ENCODE measurements around the gene ZDHHC14.
"Not testable (repeated sequence)": the region's sequence is repeated elsewhere in the genome, so short reads cannot be mapped to it uniquely, and the experiment has no call there.

The ZDHHC14 gene

DNA sequence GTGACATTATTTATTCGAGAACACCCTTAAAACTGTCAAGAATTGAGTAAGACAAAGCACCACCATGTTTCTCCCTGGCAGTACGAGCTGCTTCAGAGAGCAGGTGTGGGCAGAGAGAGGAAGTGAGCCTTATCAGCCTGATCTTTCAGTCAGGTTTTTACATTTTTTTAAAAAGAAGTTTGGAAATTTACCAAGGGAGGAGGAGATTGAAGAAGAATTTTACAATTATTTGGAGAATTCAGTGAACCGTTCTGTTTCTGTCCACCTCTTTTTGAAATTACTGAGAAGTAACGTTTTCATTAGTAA lies 75.5 kb downstream of the ZDHHC14 start:
- H3K4me3 ChIP-seq (ENCODE audit: low read length): no peak overlapping the region
- peak; percentile 71 for DNase-seq (ENCODE audit: low read depth, low spot score)

DNA sequence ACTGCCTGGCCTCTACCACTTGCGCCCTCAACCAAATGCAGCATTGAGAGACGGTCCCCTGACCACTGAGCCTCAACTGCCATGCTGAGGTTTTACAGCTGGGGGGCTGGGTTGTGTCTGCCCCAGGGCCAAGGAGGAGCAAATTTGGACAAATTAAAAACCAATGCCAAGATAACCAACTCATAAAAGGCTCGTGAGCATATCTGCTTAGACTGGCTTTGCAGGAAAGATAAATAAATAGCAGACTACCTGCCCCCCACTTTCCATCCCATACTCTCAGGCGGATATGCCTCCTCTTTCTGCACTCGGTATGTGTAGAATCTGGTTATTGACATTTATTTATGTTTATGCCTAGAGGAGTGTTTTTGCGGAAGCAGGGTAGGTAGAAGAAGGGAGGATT lies 76.8 kb downstream of the ZDHHC14 start:
- no peak for DNase-seq (ENCODE audit: low read depth, low spot score)
- H3K4me3 ChIP-seq (ENCODE audit: low read length): no peak overlapping the region

DNA sequence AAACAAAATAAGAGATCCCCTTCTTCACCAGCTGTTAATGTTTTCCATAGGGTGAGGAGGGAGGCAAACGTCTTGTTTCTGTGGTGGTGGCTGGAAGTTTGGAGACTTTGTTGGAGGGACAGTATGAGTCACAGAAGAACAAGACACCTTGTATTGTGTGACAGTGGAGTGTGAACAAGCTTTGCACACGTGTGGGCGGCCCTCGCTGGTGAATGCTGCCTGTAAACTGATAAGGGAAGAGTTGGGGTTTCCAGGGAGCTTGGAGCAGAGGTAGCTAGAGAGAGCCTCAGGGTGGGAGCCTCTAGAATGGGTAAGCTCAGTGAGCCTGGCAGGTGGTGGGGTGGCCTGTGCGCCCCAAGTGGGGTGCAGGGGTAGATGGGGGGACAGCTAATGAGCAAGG lies 78.3 kb downstream of the ZDHHC14 start:
- no peak for DNase-seq (ENCODE audit: low read depth, low spot score)
- H3K4me3 ChIP-seq (ENCODE audit: low read length): no peak overlapping the region

DNA sequence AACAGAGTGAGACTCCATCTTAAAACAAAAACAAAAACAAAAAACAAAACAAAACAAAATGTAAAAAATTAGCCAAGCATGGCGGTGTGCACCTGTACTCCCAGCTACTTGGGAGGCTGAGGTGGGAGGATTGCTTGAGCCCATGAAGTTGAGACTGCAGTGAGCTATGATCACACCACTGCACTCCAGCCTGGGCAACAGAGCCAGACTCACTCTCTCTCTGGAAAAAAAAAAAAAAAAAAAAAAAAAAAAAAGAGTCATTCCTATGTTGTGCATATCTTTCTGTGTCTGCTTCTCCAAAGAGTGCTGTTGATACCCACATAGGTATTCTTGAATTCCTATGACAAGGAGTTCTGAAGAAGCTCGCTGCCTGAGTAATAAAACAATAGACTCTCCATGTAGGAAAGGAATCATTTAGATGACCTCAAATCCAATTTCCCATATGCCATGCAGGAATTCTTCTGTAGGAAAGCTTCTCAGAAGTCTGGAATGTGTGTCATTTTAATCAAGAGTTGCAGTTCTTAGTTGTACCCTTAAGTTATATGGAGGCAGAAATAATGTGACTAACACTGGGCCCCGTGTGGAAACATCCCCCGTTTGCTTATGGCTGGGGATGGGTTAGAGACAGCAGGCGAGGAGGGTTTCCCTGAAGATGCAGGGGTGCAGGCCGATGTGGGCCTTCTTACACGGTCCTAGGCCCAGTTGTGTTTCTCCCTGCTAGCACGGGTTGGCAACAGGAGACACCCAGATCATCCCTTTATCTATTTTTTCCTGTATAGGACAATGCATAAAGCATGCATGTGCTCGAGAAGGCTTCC lies 79.4 kb downstream of the ZDHHC14 start:
- H3K4me3 ChIP-seq (ENCODE audit: low read length): no peak overlapping the region
- no peak for DNase-seq (ENCODE audit: low read depth, low spot score)

DNA sequence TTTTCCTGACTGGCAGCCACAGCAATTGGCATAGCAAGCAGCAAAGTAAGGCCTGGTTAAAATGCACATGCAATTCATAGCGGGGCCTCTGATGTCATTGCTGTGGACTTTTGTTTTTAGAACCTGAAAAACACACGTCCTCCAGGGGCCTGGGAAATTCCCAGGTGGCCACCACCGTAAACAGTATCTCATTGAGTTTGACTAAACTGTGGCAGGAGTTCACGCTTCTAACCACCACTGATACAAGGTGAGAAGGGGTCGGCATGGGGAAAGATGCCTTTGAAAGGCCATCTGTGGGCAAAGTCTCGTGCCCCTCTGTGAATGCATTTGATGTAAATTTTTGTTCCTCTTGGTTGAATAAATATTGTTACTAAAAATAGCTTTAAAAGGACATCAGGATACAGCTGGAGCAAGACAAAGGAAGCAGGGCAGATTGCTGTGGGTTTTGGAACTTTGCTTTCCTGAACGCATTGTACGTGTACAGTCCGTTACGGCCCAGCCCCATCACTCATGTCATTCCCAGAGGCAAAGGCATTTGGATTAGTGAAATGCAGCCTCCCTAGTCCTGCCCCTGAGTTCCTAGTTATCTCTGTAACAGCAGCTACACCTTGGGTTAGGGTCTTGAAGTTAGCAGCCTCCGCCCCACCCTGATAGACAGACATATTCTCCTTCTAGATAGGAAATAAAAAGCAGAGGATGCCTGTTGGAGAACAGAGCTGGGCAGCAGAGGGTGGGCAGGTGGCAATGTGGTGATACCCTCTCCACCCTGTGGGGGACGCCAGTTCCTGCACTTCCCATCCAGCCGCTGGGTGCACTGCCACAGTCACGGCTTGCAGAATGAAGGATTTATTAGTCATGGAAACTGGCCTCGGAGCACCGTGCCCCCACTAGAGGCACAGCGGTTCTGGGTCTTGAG lies 80.3 kb downstream of the ZDHHC14 start:
- H3K4me3 ChIP-seq (ENCODE audit: low read length): no peak overlapping the region
- DNase-seq (ENCODE audit: low read depth, low spot score): no peak

DNA sequence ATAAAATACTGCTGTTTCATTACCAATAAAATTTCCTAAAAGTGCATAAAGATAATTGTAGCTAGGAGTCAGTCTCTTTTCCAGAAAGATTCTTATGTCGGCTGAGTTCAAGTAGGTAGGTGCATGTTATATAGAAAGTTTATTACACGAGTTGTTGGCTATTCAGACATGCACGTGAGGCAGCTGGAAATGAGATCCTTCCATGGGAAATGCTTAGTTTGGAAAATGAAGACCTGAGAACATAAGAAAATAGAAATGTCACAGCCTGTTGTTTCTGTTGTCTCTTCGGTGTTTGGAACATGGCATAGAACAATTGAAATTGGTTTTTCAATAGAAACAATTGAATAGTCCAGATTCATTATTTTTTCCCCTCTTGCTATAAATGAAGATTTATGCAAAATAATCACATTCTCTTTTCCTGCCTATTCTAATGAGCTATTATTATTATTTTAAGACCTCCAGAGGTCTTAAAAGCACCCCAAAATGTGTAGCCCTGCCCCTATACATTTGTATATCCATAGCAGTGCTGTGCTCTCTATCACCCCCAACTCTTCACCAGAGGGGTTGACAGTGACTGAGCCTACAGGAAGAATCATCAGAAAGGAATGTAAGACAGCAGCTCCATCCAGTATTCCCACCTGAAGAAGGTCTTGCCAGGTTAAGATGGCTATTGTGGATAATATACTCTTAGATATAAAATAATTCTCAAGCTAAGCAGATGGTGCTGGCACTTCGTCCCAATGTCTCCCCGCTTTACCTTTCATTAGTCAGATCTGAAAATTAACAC lies 82.2 kb downstream of the ZDHHC14 start:
- no peak for DNase-seq (ENCODE audit: low read depth, low spot score)
- no peak overlapping the region for H3K4me3 ChIP-seq (ENCODE audit: low read length)

DNA sequence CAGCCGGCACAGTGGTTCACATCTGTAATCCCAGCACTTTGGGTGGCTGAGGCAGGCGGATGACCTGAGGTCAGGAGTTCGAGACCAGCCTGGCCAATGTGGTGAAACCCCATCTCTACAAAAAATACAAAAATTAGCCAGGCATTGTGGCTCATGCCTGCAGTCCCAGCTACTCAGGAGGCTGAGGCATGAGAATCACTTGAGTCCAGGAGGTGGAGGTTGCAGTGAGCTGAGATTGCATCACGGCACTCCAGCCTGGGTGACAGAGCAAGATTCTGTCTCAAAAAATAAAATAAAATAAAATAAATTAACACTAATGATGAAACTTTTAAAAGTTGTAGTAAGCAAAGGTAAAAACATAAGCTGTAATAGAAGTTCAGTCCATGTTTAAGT lies 82.7 kb downstream of the ZDHHC14 start:
- not testable (repeated sequence) for H3K4me3 ChIP-seq (ENCODE audit: low read length); DNase-seq (ENCODE audit: low read depth, low spot score)

DNA sequence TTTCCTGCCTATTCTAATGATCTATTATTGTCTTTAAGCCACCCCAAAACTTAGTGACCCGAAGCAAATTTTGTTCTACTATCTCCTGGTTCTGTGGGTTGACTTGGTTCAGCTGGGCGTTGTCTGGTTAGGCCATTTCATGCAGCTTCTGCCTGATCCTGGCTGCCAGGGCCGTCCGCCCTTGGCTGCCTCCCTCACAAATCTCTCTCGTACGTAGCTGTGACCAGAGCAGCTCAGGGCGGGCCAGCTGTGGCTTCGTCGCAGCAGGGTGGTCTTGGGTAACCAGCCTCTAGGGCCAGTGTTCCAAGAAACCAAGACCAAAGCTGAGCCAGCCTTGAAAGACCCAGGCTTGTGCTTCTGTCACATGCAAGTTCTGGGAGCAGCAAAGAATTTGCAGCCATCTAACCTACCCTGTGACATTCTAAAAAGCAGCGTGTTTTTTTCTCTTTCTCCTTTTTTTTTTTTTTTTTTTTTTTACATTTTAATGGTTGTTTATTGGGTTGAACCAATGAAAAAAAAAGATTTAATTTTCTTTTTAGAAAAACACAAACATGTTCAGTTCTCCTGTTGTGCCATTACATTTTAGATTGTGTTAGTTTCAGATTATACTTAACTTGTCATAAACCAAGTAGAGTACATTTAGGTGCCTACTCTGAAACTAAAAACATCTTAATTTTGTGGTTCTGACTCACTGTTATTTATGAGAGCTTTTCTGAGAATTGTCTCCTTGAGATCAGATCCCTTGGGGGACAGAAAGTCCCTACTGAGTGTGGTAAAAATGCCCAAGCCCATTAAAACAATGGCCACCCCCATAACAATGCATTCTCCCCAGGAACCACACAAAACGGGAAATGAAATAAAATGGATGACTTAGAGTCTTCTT lies 83.9 kb downstream of the ZDHHC14 start:
- no peak for DNase-seq (ENCODE audit: low read depth, low spot score)
- H3K4me3 ChIP-seq (ENCODE audit: low read length): no peak overlapping the region

DNA sequence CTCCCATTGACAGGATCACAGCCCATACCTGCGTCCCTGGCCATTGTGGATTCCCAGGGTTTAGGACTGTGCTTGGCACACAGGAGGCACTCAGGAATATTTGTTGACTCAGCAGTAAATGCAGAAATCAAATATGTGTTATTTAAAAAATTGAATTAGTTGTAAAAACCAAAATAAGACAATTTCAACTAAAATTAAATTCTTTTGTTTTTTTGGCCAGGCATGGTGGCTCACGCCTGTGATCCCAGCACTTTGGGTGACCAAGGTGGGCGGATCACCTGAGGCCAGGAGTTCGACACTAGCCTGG lies 85.3 kb downstream of the ZDHHC14 start:
- no peak for DNase-seq (ENCODE audit: low read depth, low spot score)
- no peak overlapping the region for H3K4me3 ChIP-seq (ENCODE audit: low read length)

DNA sequence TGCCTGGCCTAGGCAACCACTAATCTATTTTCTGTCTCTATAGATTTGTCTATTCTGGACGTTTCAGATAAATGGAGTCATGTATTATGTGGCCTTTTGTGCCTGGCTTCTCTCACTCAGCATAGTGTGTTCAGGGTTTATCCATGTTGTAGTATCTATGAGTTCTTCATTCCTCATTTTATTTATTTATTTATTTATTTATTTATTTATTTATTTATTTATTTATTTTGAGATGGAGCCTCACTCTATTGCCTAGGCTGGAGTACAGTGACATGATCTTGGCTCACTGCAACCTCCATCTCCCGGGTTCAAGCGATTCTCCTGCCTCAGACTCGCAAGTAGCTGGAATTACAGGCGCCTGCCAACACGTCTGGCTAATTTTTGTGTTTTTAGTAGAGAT lies 86.3 kb downstream of the ZDHHC14 start:
- not testable (repeated sequence) for H3K4me3 ChIP-seq (ENCODE audit: low read length); DNase-seq (ENCODE audit: low read depth, low spot score)

DNA sequence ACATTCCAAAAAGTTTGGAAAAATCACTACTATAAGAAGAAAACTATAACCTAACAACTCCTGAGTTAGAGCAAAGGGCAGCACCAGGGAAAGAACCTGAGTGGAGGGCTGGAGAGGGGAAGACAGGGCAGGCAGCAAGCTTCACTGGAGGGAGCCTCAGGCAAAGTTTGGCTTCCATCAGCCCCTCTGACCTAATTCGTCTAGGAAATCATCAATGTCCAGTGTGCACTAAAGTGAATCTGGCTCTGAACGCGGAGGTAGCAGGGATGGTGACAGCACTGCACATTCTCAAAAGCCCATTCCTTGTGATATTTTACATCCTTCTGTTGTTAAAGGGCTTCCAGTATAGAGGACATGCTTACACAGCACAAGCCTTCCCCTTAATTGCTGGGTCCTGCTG lies 87.1 kb downstream of the ZDHHC14 start:
- no peak for DNase-seq (ENCODE audit: low read depth, low spot score)
- no peak overlapping the region for H3K4me3 ChIP-seq (ENCODE audit: low read length)

DNA sequence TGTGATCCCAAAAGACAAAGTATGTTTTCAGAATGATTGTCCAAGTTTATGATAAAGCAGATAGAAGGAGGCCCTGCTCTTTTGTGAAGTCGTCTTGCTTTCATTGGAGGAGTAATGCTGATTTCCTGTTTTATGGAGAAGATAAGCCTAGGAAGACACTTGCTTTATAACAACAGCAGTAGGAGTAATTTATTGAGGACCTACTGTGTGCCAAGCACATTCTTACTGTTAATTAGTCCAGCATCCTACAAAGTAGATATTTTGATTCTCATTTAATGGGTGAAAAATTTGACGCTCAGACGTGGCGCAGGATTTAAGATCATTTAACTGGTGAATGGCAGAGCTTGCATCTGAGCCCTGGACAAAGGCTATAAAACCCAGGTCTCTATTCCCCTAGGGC lies 87.6 kb downstream of the ZDHHC14 start:
- no peak for DNase-seq (ENCODE audit: low read depth, low spot score)
- no peak overlapping the region for H3K4me3 ChIP-seq (ENCODE audit: low read length)

DNA sequence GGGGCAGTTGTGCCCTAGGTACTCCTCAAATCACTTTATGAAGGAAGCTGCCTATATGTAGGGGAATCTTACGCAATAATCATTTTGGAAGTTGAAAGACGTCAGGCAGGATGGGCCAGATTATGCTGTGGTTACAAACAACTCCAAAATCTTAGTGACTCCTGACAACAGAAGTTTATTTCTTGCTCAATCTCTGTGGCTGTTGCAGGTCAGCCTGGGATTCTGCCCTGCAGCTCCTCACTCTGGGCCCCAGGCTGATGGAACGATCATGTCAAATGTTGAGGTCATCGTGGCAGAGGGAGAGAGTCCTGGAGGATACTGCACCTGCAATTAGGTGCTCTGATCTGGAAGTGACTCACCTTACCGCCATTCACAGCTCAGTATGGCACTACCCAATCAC lies 88.4 kb downstream of the ZDHHC14 start:
- DNase-seq (ENCODE audit: low read depth, low spot score): no peak
- H3K4me3 ChIP-seq (ENCODE audit: low read length): no peak overlapping the region

DNA sequence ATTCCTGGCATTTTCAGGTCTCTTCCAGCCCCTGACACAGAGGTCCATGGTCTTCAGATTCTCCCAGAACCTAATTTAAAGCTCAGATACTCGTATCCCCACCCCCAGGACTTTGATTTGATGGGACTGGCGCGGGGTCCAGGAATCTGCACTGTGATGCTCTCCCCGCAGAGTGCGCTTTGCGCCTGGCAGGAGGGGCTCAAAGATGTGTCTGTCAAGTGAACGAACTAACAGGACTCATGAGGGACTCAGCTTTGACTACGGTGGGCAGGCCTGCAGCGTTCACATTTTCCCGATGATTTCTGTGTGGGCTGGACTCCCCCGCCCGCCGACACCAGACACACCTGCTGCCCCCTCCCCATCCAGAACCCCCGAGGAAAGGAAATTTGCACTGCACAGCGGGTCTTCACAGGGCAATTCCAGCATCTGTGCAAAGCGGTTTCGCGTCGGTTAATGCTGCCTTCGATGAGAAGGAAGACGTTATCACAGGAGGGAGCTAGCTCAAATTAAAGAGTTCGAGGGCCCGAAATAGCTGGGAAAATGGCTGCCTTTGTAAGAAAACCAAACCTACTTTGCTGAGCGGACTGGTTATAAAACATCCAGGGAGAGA lies 90.2 kb downstream of the ZDHHC14 start:
- DNase-seq (ENCODE audit: low read depth, low spot score): no peak
- H3K4me3 ChIP-seq (ENCODE audit: low read length): no peak overlapping the region

DNA sequence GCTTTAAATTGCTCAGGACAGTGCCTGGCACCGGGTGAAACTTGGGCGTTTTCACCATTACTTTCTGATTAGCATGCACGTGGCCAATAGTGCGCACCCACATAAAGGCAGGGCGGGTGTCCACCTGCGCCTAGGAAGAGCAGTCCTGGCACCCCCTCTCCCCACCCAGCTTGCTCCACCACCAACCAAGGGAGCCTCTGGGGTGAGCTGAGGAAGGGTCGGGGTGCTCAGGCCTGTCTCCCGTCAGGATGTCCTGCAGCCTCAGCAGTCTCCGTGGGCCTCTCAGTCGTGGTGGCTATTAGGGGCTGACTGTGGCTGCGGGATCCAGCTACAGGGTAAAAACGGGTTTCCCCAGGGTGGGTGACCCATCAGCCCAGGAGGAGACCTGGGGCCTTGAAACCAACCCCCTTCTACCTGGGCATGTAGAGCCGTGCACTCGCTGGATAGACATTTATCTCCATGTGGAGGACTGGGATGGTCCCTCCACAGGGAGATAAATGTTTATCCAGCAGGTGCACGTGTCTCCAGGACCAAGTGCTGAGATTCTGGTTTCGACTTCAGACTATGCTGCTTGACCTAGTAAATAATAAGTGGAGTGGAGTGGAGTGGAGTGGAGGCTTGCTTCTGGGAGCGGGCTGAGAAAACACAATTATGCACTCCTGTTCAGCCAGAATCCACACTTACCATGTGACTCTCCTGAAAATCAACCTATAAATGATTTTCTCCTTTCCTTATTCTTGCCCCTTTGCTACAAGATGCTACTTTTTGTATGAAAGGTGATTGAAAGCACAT lies 91.1 kb downstream of the ZDHHC14 start:
- no peak for DNase-seq (ENCODE audit: low read depth, low spot score)
- H3K4me3 ChIP-seq (ENCODE audit: low read length): no peak overlapping the region

DNA sequence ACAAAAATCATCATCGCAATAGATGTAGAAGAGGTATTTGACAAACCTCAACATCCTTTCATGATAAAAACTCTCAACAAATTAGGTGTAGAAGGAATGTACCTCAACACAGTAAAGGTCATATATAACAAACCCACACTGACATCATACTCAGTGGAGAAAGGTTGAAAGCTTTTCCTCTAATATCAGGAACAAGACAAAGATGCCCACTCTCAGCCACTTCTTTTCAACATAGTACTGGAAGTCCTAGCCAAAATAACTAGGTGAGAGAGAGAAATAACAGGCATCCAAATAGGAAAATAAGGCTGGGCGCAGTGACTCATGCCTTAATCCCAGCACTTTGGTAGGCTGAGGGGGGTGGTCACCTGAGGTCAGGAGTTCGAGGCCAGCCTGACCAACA lies 95.8 kb downstream of the ZDHHC14 start:
- DNase-seq (ENCODE audit: low read depth, low spot score): no peak

DNA sequence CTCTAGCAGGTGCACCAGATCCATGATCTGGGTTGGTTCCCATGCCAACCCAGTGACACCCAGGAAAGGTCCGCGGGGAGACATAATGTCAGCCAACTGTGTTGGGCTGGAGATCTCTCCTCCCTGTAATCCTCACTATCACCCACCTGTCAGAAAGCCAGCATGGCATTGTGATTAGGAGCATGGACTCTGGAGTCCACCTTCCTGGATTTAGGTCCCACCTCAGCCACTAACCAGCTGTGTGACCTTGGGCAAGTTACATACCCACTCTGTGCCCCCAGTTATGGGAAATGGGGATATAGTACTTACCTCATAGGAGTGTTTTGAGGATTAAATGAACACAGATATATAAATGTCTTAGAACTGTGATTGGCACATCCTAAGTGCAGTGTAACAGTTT lies 97.9 kb downstream of the ZDHHC14 start:
- DNase-seq (ENCODE audit: low read depth, low spot score): no peak
- H3K4me3 ChIP-seq (ENCODE audit: low read length): no peak overlapping the region

More for the DNA sequence above, 95.8 kb downstream of the ZDHHC14 start:
- H3K4me3 ChIP-seq (ENCODE audit: low read length): no peak overlapping the region

Measured in Jurkat, Clone E6-1 (cell line).